MCF 10A (cell line): Measurements from ENCODE around the gene BNIP2. TPM values are rescaled to one million over a fixed set of nuclear protein-coding genes. Genes with fewer than 3 reads are reported as not detected.

ENCODE experiments used
- BruUV-seq: library from RNA; stranded (reverse); fragments of 400-500 nt; replicated peaks from 2 replicates; lab custom pipeline; 2021; lab: Mats Ljungman, UMichigan
- CTCF ChIA-PET: fragments of 300-600 bp; sonication (Branson Sonifier 250); formaldehyde crosslinking; extraction: SDS; loops from one replicate; lab custom pipeline; 2021; ENCODE audit warnings: antibody characterized with exemption, inconsistent platforms; lab: Yijun Ruan, JAX
- POLR2A ChIA-PET: fragments of 300-600, 350-650 bp; sonication (Branson Sonifier 250); formaldehyde crosslinking; extraction: SDS; loops from one replicate; lab custom pipeline; 2020; ENCODE audit warnings: antibody characterized with exemption, inconsistent platforms; lab: Yijun Ruan, JAX
- DNase-seq: peaks from one replicate; pipeline ENCODE4 v3.0.0-alpha.2; 2018; ENCODE audit not compliant: unreplicated experiment
- H3K27ac Mint-ChIP-seq: one replicate; pipeline ENCODE4 v1.8.0; 2022; ENCODE audit warnings: mild to moderate bottlenecking, low read depth, mixed read lengths; ENCODE audit not compliant: unreplicated experiment
- H3K27me3 Mint-ChIP-seq: one replicate; pipeline ENCODE4 v1.8.0; 2022; ENCODE audit warnings: mixed read lengths; ENCODE audit not compliant: insufficient read depth, unreplicated experiment
- H3K36me3 Mint-ChIP-seq: one replicate; pipeline ENCODE4 v1.8.0; 2022; ENCODE audit warnings: mild to moderate bottlenecking, moderate library complexity, mixed read lengths; ENCODE audit not compliant: insufficient read depth, unreplicated experiment
- H3K4me1 Mint-ChIP-seq: one replicate; pipeline ENCODE4 v1.8.0; 2022; ENCODE audit warnings: mixed read lengths; ENCODE audit not compliant: insufficient read depth, unreplicated experiment
- H3K4me3 Mint-ChIP-seq: one replicate; pipeline ENCODE4 v1.8.0; 2022; ENCODE audit warnings: mild to moderate bottlenecking, moderate library complexity, mixed read lengths; ENCODE audit not compliant: unreplicated experiment
- H3K9me3 Mint-ChIP-seq: one replicate; pipeline ENCODE4 v1.8.0; 2022; ENCODE audit warnings: mixed read lengths; ENCODE audit not compliant: unreplicated experiment
- intact Hi-C: fragments of 100-400 bp; cut with micrococcal nuclease; formaldehyde crosslinking; loops from 2 replicates; pipeline ENCODE4 v1.14.1; 2022
- total RNA-seq: library from RNA; stranded (reverse); gene quantifications from 2 replicates; pipeline ENCODE4 v1.2.3, GENCODE V29; 2022
- TF ChIP-seq, protein P1 (sequence below): fragments of 200-600 bp; IDR thresholded peaks from one replicate; pipeline ENCODE4 v1.8.0; 2022; ENCODE audit warnings: antibody characterized with exemption, mild to moderate bottlenecking; ENCODE audit not compliant: unreplicated experiment

Gene BNIP2
- total RNA-seq, 1 experiment from 2014 or later, result 91.5 TPM

GRCh38 chr15:59680870-59681269, 8.2 kb downstream of the BNIP2 start:
- no TSS peak for BruUV-seq
- H3K36me3 Mint-ChIP-seq, result peaks cover 79% of the 10 kb centered on the region
- no peak overlapping the region for H3K27ac Mint-ChIP-seq
- POLR2A ChIA-PET, result interaction anchor here (0.6 to 1.8 kb wide), 4 partner anchors 9 to 90 kb away, joined by 3 to 9 read pairs (median 3); partner anchors contain the start of genes BNIP2 and GTF2A2
- intact Hi-C loops, result no loop called here
- no peaks in the 10 kb centered on the region for H3K9me3 Mint-ChIP-seq
- no peak overlapping the region for H3K4me3 Mint-ChIP-seq
- no peak for DNase-seq
- H3K27me3 Mint-ChIP-seq, result no peaks in the 10 kb centered on the region
- TF ChIP-seq, protein P1, sequence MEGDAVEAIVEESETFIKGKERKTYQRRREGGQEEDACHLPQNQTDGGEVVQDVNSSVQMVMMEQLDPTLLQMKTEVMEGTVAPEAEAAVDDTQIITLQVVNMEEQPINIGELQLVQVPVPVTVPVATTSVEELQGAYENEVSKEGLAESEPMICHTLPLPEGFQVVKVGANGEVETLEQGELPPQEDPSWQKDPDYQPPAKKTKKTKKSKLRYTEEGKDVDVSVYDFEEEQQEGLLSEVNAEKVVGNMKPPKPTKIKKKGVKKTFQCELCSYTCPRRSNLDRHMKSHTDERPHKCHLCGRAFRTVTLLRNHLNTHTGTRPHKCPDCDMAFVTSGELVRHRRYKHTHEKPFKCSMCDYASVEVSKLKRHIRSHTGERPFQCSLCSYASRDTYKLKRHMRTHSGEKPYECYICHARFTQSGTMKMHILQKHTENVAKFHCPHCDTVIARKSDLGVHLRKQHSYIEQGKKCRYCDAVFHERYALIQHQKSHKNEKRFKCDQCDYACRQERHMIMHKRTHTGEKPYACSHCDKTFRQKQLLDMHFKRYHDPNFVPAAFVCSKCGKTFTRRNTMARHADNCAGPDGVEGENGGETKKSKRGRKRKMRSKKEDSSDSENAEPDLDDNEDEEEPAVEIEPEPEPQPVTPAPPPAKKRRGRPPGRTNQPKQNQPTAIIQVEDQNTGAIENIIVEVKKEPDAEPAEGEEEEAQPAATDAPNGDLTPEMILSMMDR, result no peak
- peaks cover 6% of the 10 kb centered on the region for H3K4me1 Mint-ChIP-seq
- CTCF ChIA-PET, result interaction anchor here (0.9 to 1.1 kb wide), 2 partner anchors 11 to 147 kb away, joined by 3 to 4 read pairs; no protein-coding TSS in a partner anchor

DNA sequence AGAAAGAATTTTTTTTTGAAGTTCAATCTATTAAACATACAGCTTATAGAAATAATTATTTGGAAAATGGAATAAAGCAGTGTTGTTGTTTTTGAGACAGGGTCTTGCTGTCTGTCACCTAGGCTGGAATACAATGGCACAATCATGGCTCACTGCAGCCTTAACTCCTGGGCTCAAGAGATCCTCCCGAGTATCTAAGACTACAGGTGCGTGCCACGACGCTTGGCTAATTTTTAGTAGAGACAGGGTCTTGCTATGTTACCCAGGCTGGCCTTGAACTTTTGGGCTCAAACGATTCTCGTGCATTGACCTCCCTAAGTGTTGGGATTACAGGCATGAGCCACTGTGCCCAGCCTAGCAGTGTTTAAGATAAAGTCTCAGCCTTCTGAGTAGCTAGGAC, 8.8 kb downstream of the BNIP2 start:
- ChIA-PET CTCF (interaction anchor here (0.9 to 1.1 kb wide), 2 partner anchors 11 to 147 kb away, joined by 3 to 4 read pairs; no protein-coding TSS in a partner anchor), POLR2A (interaction anchor here (0.8 to 1.8 kb wide), 2 partner anchors 9 to 14 kb away, joined by 3 to 9 read pairs; partner anchors contain the start of gene BNIP2)
- intact Hi-C loops, result no loop called here
- DNase-seq, result no peak
- Mint-ChIP-seq H3K36me3 (peaks cover 80% of the 10 kb centered on the region), H3K27ac (no peak overlapping the region), H3K4me3 (no peak overlapping the region), H3K4me1 (peaks cover 1% of the 10 kb centered on the region), H3K9me3 (no peaks in the 10 kb centered on the region), H3K27me3 (no peaks in the 10 kb centered on the region)
- BruUV-seq, result no TSS peak
- TF ChIP-seq, protein P1, result no peak

GRCh38 chr15:59678620-59679019, 10.5 kb downstream of the BNIP2 start:
- CTCF ChIA-PET, result no interaction called here
- H3K4me1 Mint-ChIP-seq, result no peaks in the 10 kb centered on the region
- intact Hi-C loops, result no loop called here
- H3K9me3 Mint-ChIP-seq, result no peaks in the 10 kb centered on the region
- no peak for DNase-seq
- BruUV-seq, result TSS peak; percentile 1
- peaks cover 97% of the 10 kb centered on the region for H3K36me3 Mint-ChIP-seq
- no peaks in the 10 kb centered on the region for H3K27me3 Mint-ChIP-seq
- POLR2A ChIA-PET, result interaction anchor here (0.7 to 1.0 kb wide), 3 partner anchors 10 to 693 kb away, joined by 3 to 5 read pairs (median 4); partner anchors contain the start of gene BNIP2
- H3K4me3 Mint-ChIP-seq, result no peak overlapping the region
- H3K27ac Mint-ChIP-seq, result no peak overlapping the region
- TF ChIP-seq, protein P1, result no peak

GRCh38 chr15:59678172-59678571, 10.9 kb downstream of the BNIP2 start:
- DNase-seq, result no peak
- no TSS peak for BruUV-seq
- no peak overlapping the region for H3K27ac Mint-ChIP-seq
- peaks cover 97% of the 10 kb centered on the region for H3K36me3 Mint-ChIP-seq
- H3K4me1 Mint-ChIP-seq, result no peaks in the 10 kb centered on the region
- TF ChIP-seq, protein P1, result no peak
- H3K4me3 Mint-ChIP-seq, result no peak overlapping the region
- no peaks in the 10 kb centered on the region for H3K9me3 Mint-ChIP-seq
- intact Hi-C loops, result no loop called here
- POLR2A ChIA-PET, result interaction anchor here (0.7 to 1.0 kb wide), 3 partner anchors 10 to 694 kb away, joined by 3 to 5 read pairs (median 4); partner anchors contain the start of gene BNIP2
- no peaks in the 10 kb centered on the region for H3K27me3 Mint-ChIP-seq
- CTCF ChIA-PET, result no interaction called here
